ENCODE data around the gene ARHGAP27. TPM values are rescaled to one million over a fixed set of nuclear protein-coding genes. Genes with fewer than 3 reads are reported as not detected.

Gene ARHGAP27
- total and polyA plus RNA-seq, 2 of the 13 experiments (the other 11 are each of a cell fraction or from before 2014, with no cell fraction given), result 15.5 to 18.9 TPM

GRCh38 chr17:45428050-45428617 is 4.5 kb downstream of the ARHGAP27 start (continued):
- TF ChIP-seq HMGXB3 (CRISPR knock-in tag; IDR thresholded peaks at IDR 0.05; ENCODE audit: borderline replicate concordance) (0 out of 2 replicates have a peak, but pooled peaks have one; percentile 32), ZGPAT (CRISPR knock-in tag; IDR thresholded peaks at IDR 0.05) (peak; percentile 62; the same call in 1 of the 2 replicates), PBX2 (CRISPR knock-in tag; IDR thresholded peaks at IDR 0.05) (no peak), ZFYVE20 (CRISPR knock-in tag; IDR thresholded peaks at IDR 0.05; ENCODE audit: borderline replicate concordance, low read depth) (no peak), SIX1 (CRISPR knock-in tag; IDR thresholded peaks at IDR 0.05; ENCODE audit: borderline replicate concordance) (no peak), RERE (CRISPR knock-in tag; IDR thresholded peaks at IDR 0.05; ENCODE audit: low read depth) (no peak), ZNF280B (CRISPR knock-in tag; IDR thresholded peaks at IDR 0.05; ENCODE audit: borderline replicate concordance) (no peak), POLR2AphosphoS5 (IDR thresholded peaks at IDR 0.05; ENCODE audit: low read depth, low read length) (no peak), ZFP41 (CRISPR knock-in tag; IDR thresholded peaks at IDR 0.05; ENCODE audit: borderline replicate concordance) (no peak), THAP9 (CRISPR knock-in tag; IDR thresholded peaks at IDR 0.05; ENCODE audit: borderline replicate concordance) (no peak)

All from HepG2 (cell line).